RWPE2 (cell line): ENCODE data around the gene IL1RL1.

Experiments
- ATAC-seq: fragments of 200-7000 bp; cut with Tn5 transposase; 3 replicates; pipeline ENCODE4 v1.9.1; 2021; ENCODE audit warnings: low read depth
- DNase-seq: peaks from one replicate; pipeline ENCODE4 v3.0.0-alpha.2; 2020; ENCODE audit warnings: low spot score
- H3K27ac ChIP-seq: fragments of 450-650 bp; 2 replicates; pipeline ENCODE4 v1.5.1; 2017; ENCODE audit warnings: mild to moderate bottlenecking; ENCODE audit not compliant: poor library complexity, severe bottlenecking
- H3K27me3 ChIP-seq: fragments of 250-450 bp; sonication (Bioruptor Pico); 2 replicates; pipeline ENCODE4 v1.5.1; 2021; ENCODE audit warnings: mild to moderate bottlenecking, moderate library complexity; ENCODE audit not compliant: insufficient read depth, poor library complexity, severe bottlenecking
- H3K36me3 ChIP-seq: fragments of 250-450 bp; sonication (Bioruptor Pico); 2 replicates; pipeline ENCODE4 v1.5.1; 2020; ENCODE audit warnings: low read depth, mild to moderate bottlenecking, moderate library complexity
- H3K4me1 ChIP-seq: fragments of 250-450 bp; sonication (Bioruptor Pico); 2 replicates; pipeline ENCODE4 v1.5.1; 2021; ENCODE audit warnings: mild to moderate bottlenecking, moderate library complexity; ENCODE audit not compliant: insufficient read depth, poor library complexity, severe bottlenecking
- H3K4me3 ChIP-seq: fragments of 250-450 bp; sonication (Bioruptor Pico); 2 replicates; pipeline ENCODE4 v1.5.1; 2021; ENCODE audit warnings: mild to moderate bottlenecking, moderate library complexity; ENCODE audit not compliant: severe bottlenecking
- H3K9me3 ChIP-seq: fragments of 250-450 bp; sonication (Bioruptor Pico); 2 replicates; pipeline ENCODE4 v1.5.1; 2021; ENCODE audit warnings: mild to moderate bottlenecking, moderate library complexity; ENCODE audit not compliant: severe bottlenecking
- CTCF ChIP-seq: fragments of 450-650 bp; IDR thresholded peaks from one replicate; pipeline ENCODE4 v1.5.1; 2017; ENCODE audit warnings: mild to moderate bottlenecking, moderate library complexity; ENCODE audit not compliant: poor library complexity, severe bottlenecking

IL1RL1 gene

DNA sequence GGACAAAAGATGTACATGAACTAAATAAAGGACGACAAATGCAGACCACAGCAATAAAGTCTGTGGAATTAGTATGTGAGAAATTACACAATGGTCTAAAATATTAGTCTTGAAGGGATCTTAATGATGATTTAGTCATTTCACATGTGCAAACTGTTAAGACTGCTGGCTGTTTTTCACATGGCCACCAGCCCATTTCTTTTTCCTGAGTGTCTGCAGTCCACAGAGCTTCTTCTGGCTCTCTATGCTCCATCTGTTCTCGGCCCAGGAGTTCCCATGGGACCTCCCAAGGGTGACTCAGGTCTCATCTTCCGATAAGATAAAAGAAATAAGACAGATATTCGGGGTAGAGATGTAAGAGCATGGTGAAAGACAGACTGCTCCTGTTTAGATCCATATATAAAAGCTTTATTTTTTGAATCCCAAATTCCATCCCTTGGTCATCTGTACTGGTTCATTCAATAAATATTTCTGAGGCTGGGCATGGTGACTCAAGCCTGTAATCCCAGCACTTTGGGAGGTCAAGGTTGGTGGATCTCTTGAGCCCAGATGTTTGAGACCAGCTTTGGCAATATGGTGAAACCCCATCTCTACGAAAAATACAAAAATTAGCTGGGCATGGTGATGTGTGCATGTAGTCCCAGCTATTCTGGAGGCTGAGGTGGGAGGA is 20.1 kb downstream of the IL1RL1 start:
- TF ChIP-seq CTCF, result no peak
- no peak for ATAC-seq

DNA sequence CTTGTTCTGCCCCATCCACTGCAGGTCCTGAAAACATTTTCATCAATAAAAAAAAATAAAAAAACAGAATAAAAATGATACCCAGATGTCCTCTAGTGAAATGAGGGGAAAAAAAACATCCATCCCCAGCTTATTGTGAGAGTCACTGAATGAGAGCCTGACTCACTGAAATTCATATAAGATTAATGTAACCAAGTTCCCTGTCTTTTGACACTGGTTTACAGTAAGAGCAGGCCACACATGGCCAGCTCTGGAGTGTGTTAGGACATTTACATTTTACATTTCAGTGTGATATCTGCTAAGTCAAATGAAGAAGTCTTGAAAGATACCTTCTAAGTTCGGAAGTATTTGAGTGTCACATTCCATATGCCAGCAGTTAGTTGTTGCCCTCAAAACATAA is 23.1 kb downstream of the IL1RL1 start:
- TF ChIP-seq CTCF, result no peak
- no peak for DNase-seq
- no peak overlapping the region for H3K4me3 ChIP-seq
- H3K27ac ChIP-seq, result no peak overlapping the region
- no peaks in the 10 kb centered on the region for H3K27me3 ChIP-seq
- no peaks in the 10 kb centered on the region for H3K9me3 ChIP-seq
- H3K4me1 ChIP-seq, result peaks cover 19% of the 10 kb centered on the region
- ATAC-seq, result no peak
- H3K36me3 ChIP-seq, result no peaks in the 10 kb centered on the region

More for the DNA sequence above, 20.1 kb downstream of the IL1RL1 start:
- no peak for DNase-seq
- no peaks in the 10 kb centered on the region for H3K27me3 ChIP-seq
- no peak overlapping the region for H3K4me3 ChIP-seq
- no peaks in the 10 kb centered on the region for H3K9me3 ChIP-seq
- no peak overlapping the region for H3K27ac ChIP-seq
- H3K36me3 ChIP-seq, result no peaks in the 10 kb centered on the region
- H3K4me1 ChIP-seq, result peaks cover 4% of the 10 kb centered on the region

DNA sequence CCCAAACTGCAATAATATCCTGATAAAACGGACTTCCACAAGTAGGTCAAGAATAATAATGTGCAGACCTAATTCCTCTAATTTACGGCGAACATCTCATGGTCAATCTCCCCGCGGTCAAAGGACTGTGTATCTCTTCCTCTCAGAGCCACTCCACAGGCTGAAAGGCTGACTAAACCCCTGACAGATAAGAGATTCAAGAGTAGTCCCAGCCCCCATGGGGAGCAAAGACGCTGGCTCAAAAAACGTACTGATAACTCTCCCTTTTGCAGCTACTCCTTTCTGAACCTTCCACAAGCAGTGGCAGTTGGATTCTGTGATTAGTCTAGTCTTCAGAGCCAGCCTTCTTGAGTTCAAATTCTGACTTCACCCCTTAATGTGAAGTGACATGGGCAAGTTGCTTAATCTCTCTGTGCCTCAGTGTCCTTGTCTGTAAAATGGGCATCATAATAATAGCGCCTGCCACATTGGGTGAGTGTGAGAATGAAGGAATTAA is 24.6 kb downstream of the IL1RL1 start:
- H3K27me3 ChIP-seq, result no peaks in the 10 kb centered on the region
- H3K4me1 ChIP-seq, result peaks cover 19% of the 10 kb centered on the region
- TF ChIP-seq CTCF, result no peak
- H3K4me3 ChIP-seq, result no peak overlapping the region
- peak overlapping the region; percentile 56 for H3K27ac ChIP-seq
- no peaks in the 10 kb centered on the region for H3K9me3 ChIP-seq
- ATAC-seq (no peak), DNase-seq (no peak)
- no peaks in the 10 kb centered on the region for H3K36me3 ChIP-seq

GRCh38 chr2:102336502-102336945 is 25.2 kb downstream of the IL1RL1 start:
- Histone ChIP-seq H3K9me3 (no peaks in the 10 kb centered on the region), H3K36me3 (no peaks in the 10 kb centered on the region), H3K27ac (peak overlapping the region; percentile 56), H3K4me3 (no peak overlapping the region), H3K4me1 (peaks cover 19% of the 10 kb centered on the region), H3K27me3 (no peaks in the 10 kb centered on the region)
- TF ChIP-seq CTCF, result no peak
- DNase-seq (no peak), ATAC-seq (peak; percentile 90)

- peak; percentile 70 for ATAC-seq
- Histone ChIP-seq H3K27ac (peak overlapping the region; percentile 56), H3K36me3 (no peaks in the 10 kb centered on the region), H3K4me3 (no peak overlapping the region), H3K27me3 (no peaks in the 10 kb centered on the region), H3K4me1 (peaks cover 19% of the 10 kb centered on the region), H3K9me3 (no peaks in the 10 kb centered on the region)
- no peak for DNase-seq
- no peak for TF ChIP-seq CTCF
These were observed 25.6 kb downstream of the IL1RL1 start for GRCh38 chr2:102337012-102337411.
